Measurements from ENCODE around the gene C17orf107. TPM values are rescaled to one million over a fixed set of nuclear protein-coding genes. Genes with fewer than 3 reads are reported as not detected.
A peak's percentile ranks its signal among the peaks of the same experiment; 100 is the strongest.

The C17orf107 gene
- total and polyA plus RNA-seq, 2 of the 13 experiments (the other 11 are each of a cell fraction or from before 2014, with no cell fraction given), result 0.20 to 0.59 TPM

GRCh38 chr17:4950075-4950745 is 50.9 kb downstream of the C17orf107 start (continued):
- no peak for TF ChIP-seq AKNA (CRISPR knock-in tag; IDR thresholded peaks at IDR 0.05; ENCODE audit: borderline replicate concordance)
- peak; percentile 5; the same call in 1 of the 2 replicates for TF ChIP-seq HOXA3 (CRISPR knock-in tag; IDR thresholded peaks at IDR 0.05)
- TF ChIP-seq ZNF891 (CRISPR knock-in tag; IDR thresholded peaks at IDR 0.05), result no peak
- TF ChIP-seq SP5 (CRISPR knock-in tag; IDR thresholded peaks at IDR 0.05; ENCODE audit: borderline replicate concordance, low read depth), result no peak
- no peak for TF ChIP-seq SMYD3 (CRISPR knock-in tag; IDR thresholded peaks at IDR 0.05)
- no peak for TF ChIP-seq ZNF451 (CRISPR knock-in tag; IDR thresholded peaks at IDR 0.05)
- peak; percentile 52 for TF ChIP-seq ZNF18 (CRISPR knock-in tag; IDR thresholded peaks at IDR 0.05; ENCODE audit: insufficient replicate concordance)
- TF ChIP-seq ZNF589 (CRISPR knock-in tag; conservative IDR thresholded peaks at IDR 0.05), result no peak
- peak; percentile 17; the same call in 1 of the 2 replicates for TF ChIP-seq KLF15 (CRISPR knock-in tag; IDR thresholded peaks at IDR 0.05; ENCODE audit: borderline replicate concordance)
- no peak for TF ChIP-seq E2F1 (CRISPR knock-in tag; IDR thresholded peaks at IDR 0.05)
- no peak for TF ChIP-seq ZFP62 (CRISPR knock-in tag; IDR thresholded peaks at IDR 0.05)
- TF ChIP-seq ZNF503 (CRISPR knock-in tag; IDR thresholded peaks at IDR 0.05), result no peak
- peak; percentile 65; the same call in 1 of the 2 replicates for TF ChIP-seq SIN3A (IDR thresholded peaks at IDR 0.05; ENCODE audit: borderline replicate concordance, low read depth, low read length)
- no peak for TF ChIP-seq ZNF501 (CRISPR knock-in tag; IDR thresholded peaks at IDR 0.05)
- 0 out of 2 replicates have a peak, but pooled peaks have one; percentile 10 for TF ChIP-seq ZNF33A (CRISPR knock-in tag; IDR thresholded peaks at IDR 0.05; ENCODE audit: borderline replicate concordance)
- TF ChIP-seq NR2F2 (IDR thresholded peaks at IDR 0.05; ENCODE audit: borderline replicate concordance, low read depth), result no peak
- no peak for TF ChIP-seq TEAD2 (CRISPR knock-in tag; IDR thresholded peaks at IDR 0.05)
- TF ChIP-seq HOXA9 (CRISPR knock-in tag; IDR thresholded peaks at IDR 0.05; ENCODE audit: borderline replicate concordance), result no peak

Measured in HepG2 (cell line).